ENCODE data around the gene FANCC. TPM values are rescaled to one million over a fixed set of nuclear protein-coding genes. Genes with fewer than 3 reads are reported as not detected.

Gene FANCC
- total RNA-seq, 2 donors from 2014 or later, result 17.6 to 23.5 TPM

DNA sequence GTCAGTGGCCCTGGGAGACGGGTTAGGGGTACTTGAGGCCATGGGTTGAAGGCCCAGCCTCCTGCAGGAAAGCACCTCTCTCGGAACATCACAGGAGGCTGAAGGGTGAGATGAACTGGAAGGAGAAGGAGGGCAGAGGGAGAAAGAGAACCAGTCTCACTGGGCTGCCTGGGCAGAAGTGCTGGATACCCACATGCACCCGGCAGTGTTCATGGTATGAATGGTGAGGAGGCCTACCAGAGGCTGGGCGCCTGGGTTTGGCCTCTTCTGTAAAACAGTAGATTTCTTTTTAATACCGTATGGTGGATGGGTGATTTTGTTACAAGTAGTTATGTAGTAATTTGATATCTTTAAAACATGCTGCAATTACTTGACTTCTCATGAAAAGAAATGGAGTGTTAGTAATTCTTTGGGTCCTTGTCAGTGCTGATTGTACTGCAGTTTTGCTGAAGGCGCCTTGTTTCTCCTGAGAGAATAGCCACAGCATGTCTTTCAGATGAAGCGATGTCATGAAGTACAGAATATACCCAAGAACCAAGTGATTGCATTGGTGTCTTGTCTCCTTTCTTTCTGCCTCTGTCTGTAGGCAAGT lies 258.6 kb downstream of the FANCC start:
- Mint-ChIP-seq H3K4me3 (no peak overlapping the region), H3K9me3 (no peaks in the 10 kb centered on the region), H3K27me3 (ENCODE audit: insufficient read depth) (no peaks in the 10 kb centered on the region), H3K36me3 (ENCODE audit: low read depth) (peaks cover 15% of the 10 kb centered on the region), H3K27ac (no peak overlapping the region), H3K4me1 (peaks cover 40% of the 10 kb centered on the region)
- TF ChIP-seq, protein P1, sequence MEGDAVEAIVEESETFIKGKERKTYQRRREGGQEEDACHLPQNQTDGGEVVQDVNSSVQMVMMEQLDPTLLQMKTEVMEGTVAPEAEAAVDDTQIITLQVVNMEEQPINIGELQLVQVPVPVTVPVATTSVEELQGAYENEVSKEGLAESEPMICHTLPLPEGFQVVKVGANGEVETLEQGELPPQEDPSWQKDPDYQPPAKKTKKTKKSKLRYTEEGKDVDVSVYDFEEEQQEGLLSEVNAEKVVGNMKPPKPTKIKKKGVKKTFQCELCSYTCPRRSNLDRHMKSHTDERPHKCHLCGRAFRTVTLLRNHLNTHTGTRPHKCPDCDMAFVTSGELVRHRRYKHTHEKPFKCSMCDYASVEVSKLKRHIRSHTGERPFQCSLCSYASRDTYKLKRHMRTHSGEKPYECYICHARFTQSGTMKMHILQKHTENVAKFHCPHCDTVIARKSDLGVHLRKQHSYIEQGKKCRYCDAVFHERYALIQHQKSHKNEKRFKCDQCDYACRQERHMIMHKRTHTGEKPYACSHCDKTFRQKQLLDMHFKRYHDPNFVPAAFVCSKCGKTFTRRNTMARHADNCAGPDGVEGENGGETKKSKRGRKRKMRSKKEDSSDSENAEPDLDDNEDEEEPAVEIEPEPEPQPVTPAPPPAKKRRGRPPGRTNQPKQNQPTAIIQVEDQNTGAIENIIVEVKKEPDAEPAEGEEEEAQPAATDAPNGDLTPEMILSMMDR (conservative IDR thresholded peaks at IDR 0.05), result no peak
- H3K9me3 ChIP-seq (ENCODE audit: control insufficient read depth, low read length), result no peaks in the 10 kb centered on the region
- no peaks in the 10 kb centered on the region for H3K27me3 ChIP-seq (ENCODE audit: control insufficient read depth, insufficient read depth, low read length, poor library complexity, severe bottlenecking)
- no peak for DNase-seq
- peaks cover 20% of the 10 kb centered on the region for H3K36me3 ChIP-seq (ENCODE audit: control insufficient read depth, insufficient read depth, low read length)
- WGBS, 2 experiments (ENCODE audit: insufficient coverage in 1 of 2, insufficient read length in 1 of 2), result 97 to 98% methylated on average over 6 to 7 of the region's 7 CpGs
- no peak overlapping the region for H3K27ac ChIP-seq (ENCODE audit: low read depth, low read length)
- no peak overlapping the region for H3K9ac ChIP-seq (ENCODE audit: extremely low read depth, low read length, poor library complexity, severe bottlenecking)
- H3K4me3 ChIP-seq (ENCODE audit: low read length), result no peak overlapping the region
- H3K4me1 ChIP-seq (ENCODE audit: control insufficient read depth, insufficient read depth, low read length), result peaks cover 16% of the 10 kb centered on the region

DNA sequence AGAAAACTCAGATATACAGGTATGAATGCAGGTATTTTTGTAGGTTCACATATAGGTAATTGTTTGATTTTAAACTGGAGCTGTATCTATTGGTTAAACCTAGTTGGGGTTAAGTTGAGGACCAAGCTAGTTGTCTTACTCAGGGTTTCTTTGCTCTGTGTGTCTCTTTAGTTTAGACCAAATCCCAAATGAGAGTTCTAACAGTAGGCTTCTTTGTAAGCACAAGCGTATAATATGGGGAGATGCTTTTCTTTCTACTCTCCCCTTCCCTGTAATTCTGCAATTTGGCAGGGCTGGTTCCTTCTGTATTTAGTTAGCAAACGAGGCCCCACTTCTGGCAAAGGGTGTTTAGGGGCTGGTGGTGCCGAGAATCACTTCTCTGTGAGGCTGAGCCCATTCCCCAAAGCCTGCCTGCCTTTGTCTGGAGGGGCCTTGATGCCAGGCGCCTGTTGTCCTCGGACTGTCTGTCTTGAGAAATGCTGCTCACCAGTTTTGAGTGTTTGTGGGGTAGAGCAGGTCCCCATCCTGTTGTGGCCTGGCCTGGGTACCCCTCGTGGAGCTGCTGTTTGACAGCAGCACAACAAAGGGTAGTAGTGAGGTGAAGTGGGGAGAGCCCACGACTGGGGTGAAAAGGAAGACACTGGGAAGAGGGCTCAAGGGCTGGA lies 259.3 kb downstream of the FANCC start:
- Mint-ChIP-seq H3K4me1 (peaks cover 40% of the 10 kb centered on the region), H3K4me3 (no peak overlapping the region), H3K27me3 (ENCODE audit: insufficient read depth) (no peaks in the 10 kb centered on the region), H3K36me3 (ENCODE audit: low read depth) (peaks cover 8% of the 10 kb centered on the region), H3K27ac (no peak overlapping the region), H3K9me3 (peaks cover 5% of the 10 kb centered on the region)
- Histone ChIP-seq H3K27me3 (ENCODE audit: control insufficient read depth, insufficient read depth, low read length, poor library complexity, severe bottlenecking) (no peaks in the 10 kb centered on the region), H3K4me3 (ENCODE audit: low read length) (no peak overlapping the region), H3K27ac (ENCODE audit: low read depth, low read length) (no peak overlapping the region), H3K9me3 (ENCODE audit: control insufficient read depth, low read length) (peaks cover 2% of the 10 kb centered on the region), H3K36me3 (ENCODE audit: control insufficient read depth, insufficient read depth, low read length) (peaks cover 13% of the 10 kb centered on the region), H3K4me1 (ENCODE audit: control insufficient read depth, insufficient read depth, low read length) (peaks cover 16% of the 10 kb centered on the region), H3K9ac (ENCODE audit: extremely low read depth, low read length, poor library complexity, severe bottlenecking) (no peak overlapping the region)
- DNase-seq, result no peak
- WGBS, 2 experiments (ENCODE audit: insufficient coverage in 1 of 2, insufficient read length in 1 of 2), result 90% methylated on average over 7 of the region's 7 CpGs; no CpG with 5 or more reads in 1 of the 2 experiments
- TF ChIP-seq, protein P1 (conservative IDR thresholded peaks at IDR 0.05), result no peak

DNA sequence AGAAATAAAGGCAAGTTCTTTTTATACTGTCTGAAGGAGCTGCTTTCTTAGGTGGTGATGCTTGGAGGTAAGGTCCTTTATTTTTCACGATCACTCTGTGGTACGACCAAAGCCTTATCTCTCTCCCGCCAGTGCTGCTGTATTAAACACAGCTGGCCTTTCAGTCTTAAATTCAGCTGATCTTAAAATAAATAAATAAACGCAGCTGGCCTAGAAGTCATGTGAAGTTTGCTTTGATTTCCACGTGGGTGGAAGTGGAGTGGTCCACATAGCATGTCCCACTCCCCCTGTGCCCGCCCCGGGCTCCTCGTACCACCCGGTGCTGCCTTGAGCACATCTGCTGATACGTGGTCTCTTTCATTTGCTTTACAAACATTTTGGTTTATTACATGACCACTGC lies 260.4 kb downstream of the FANCC start:
- H3K9me3 Mint-ChIP-seq, result peaks cover 9% of the 10 kb centered on the region
- no peak for DNase-seq
- Histone ChIP-seq H3K36me3 (ENCODE audit: control insufficient read depth, insufficient read depth, low read length) (peaks cover 10% of the 10 kb centered on the region), H3K9ac (ENCODE audit: extremely low read depth, low read length, poor library complexity, severe bottlenecking) (no peak overlapping the region), H3K9me3 (ENCODE audit: control insufficient read depth, low read length) (peaks cover 8% of the 10 kb centered on the region), H3K27me3 (ENCODE audit: control insufficient read depth, insufficient read depth, low read length, poor library complexity, severe bottlenecking) (no peaks in the 10 kb centered on the region), H3K27ac (ENCODE audit: low read depth, low read length) (no peak overlapping the region), H3K4me3 (ENCODE audit: low read length) (no peak overlapping the region), H3K4me1 (ENCODE audit: control insufficient read depth, insufficient read depth, low read length) (peaks cover 16% of the 10 kb centered on the region)
- no peak overlapping the region for H3K27ac Mint-ChIP-seq
- H3K36me3 Mint-ChIP-seq (ENCODE audit: low read depth), result peaks cover 7% of the 10 kb centered on the region
- WGBS, 2 experiments (ENCODE audit: insufficient coverage in 1 of 2, insufficient read length in 1 of 2), result 91 to 93% methylated on average over 6 to 10 of the region's 10 CpGs
- no peaks in the 10 kb centered on the region for H3K27me3 Mint-ChIP-seq (ENCODE audit: insufficient read depth)
- TF ChIP-seq, protein P1 (conservative IDR thresholded peaks at IDR 0.05), result no peak
- H3K4me3 Mint-ChIP-seq, result no peak overlapping the region
- peaks cover 40% of the 10 kb centered on the region for H3K4me1 Mint-ChIP-seq
